LNCaP clone FGC (cell line): Measurements from ENCODE around the gene FRS2.
A peak's percentile ranks its signal among the peaks of the same experiment; 100 is the strongest.

Experiments used
- DNase-seq: peaks from one replicate; pipeline ENCODE4 v3.0.0-alpha.2; 2011; ENCODE audit warnings: low read depth
- H3K4me3 ChIP-seq: 2 replicates; pipeline ENCODE4 v1.5.1; 2011; ENCODE audit warnings: mild to moderate bottlenecking, low read depth, low read length, control low read depth
- CTCF ChIP-seq: IDR thresholded peaks from 2 replicates; pipeline ENCODE4 v1.5.1; 2012; ENCODE audit warnings: mild to moderate bottlenecking; ENCODE audit not compliant: control insufficient read depth, insufficient read depth; ENCODE audit errors: extremely low read depth

FRS2 gene

GRCh38 chr12:69585189-69586062 is 115.2 kb downstream of the FRS2 start, which contains the start of gene CCT2:
Gene CCT2 (plus strand): TSS chr12:69585459. CDS start chr12:69585522, 63 bp downstream.
- DNase-seq: peak; percentile 82
- peak; percentile 34 for TF ChIP-seq CTCF
- peak within 1 kb of the TSS; percentile 97 for H3K4me3 ChIP-seq

- H3K4me3 ChIP-seq: no peak overlapping the region
- TF ChIP-seq CTCF: no peak
- no peak for DNase-seq
Measured at GRCh38 chr12:69588527-69588926, 118.3 kb downstream of the FRS2 start.

GRCh38 chr12:69589082-69589481 is 118.9 kb downstream of the FRS2 start:
- no peak for TF ChIP-seq CTCF
- H3K4me3 ChIP-seq: no peak overlapping the region
- DNase-seq: no peak

- no peak overlapping the region for H3K4me3 ChIP-seq
- TF ChIP-seq CTCF: peak; percentile 18; the same call in 1 of the 2 replicates
- no peak for DNase-seq
Measured at GRCh38 chr12:69595689-69596088, 125.5 kb downstream of the FRS2 start.

GRCh38 chr12:69598174-69598753 is 128.1 kb downstream of the FRS2 start:
- DNase-seq: no peak
- no peak for TF ChIP-seq CTCF
- no peak overlapping the region for H3K4me3 ChIP-seq

GRCh38 chr12:69600804-69601203 is 130.6 kb downstream of the FRS2 start:
- no peak for DNase-seq
- no peak overlapping the region for H3K4me3 ChIP-seq
- TF ChIP-seq CTCF: no peak
